Measurements from ENCODE around the gene ATF6. TPM values are rescaled to one million over a fixed set of nuclear protein-coding genes. Genes with fewer than 3 reads are reported as not detected.

ATF6 gene
- total RNA-seq, 1 experiment from 2014 or later = 20.9 TPM

DNA sequence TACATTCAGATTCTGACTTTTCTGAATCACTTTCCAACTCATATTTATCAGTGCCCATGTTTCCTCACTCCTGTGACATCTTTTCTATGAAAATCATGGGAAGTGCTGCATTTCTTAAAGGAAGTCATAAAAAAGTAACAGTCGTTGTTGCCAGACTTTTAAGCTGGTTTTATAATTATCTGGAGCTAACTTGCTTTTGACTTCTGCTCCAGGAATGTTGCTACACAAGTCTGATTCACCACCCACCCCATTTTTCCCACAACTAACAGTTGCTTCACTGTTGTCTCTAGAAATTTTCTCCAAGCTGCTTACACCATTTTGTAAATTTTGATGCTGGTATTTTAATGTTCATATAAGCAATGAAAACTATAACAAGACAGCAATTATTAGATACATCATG lies 32.6 kb upstream of the ATF6 start:
- no TSS peak for BruUV-seq (replicated peaks)
- ChIA-PET POLR2A (interaction anchor here (1.9 kb wide), 1 partner anchor 16 kb away, joined by 8 read pairs; the partner anchor contains the start of gene DUSP12), CTCF (no interaction called here), RAD21 (ENCODE audit: low non-redundant PET in 1 of 2, low total read pairs in 2 of 2, uncharacterized antibody in 2 of 2, unreplicated experiment in 2 of 2) (no interaction called here)
- Histone ChIP-seq H3K9me2 (ENCODE audit: insufficient read depth) (no peaks in the 10 kb centered on the region), H4K20me1 (ENCODE audit: insufficient read depth) (no peaks in the 10 kb centered on the region), H3K9ac (ENCODE audit: low read length) (peak overlapping the region; percentile 18; the same call in 1 of the 2 replicates), H3K4me2 (ENCODE audit: low read length) (peak overlapping the region; percentile 65), H2AFZ (ENCODE audit: low read depth, low read length, poor library complexity, severe bottlenecking) (peak overlapping the region; percentile 70), H3K27me3 (ENCODE audit: insufficient read depth, low read length) (no peaks in the 10 kb centered on the region), H3K9me3 (ENCODE audit: control insufficient read depth in 1 of 2, insufficient read depth in 1 of 2, low read depth in 1 of 2, low read length in 2 of 2) (no peaks in the 10 kb centered on the region), H3K36me3 (ENCODE audit: control insufficient read depth in 1 of 2, insufficient read depth in 2 of 2, low read length in 2 of 2) (no peaks in the 10 kb centered on the region), H3K4me1 (ENCODE audit: control insufficient read depth in 1 of 2, insufficient read depth in 2 of 2, low read length in 2 of 2) (peaks cover 16 to 71% of the 10 kb centered on the region in 2 experiments; a peak in 3 of 4 replicates), H3K27ac (ENCODE audit: low read depth, low read length) (no peak overlapping the region), H3K79me2 (ENCODE audit: insufficient read depth, low read length) (no peaks in the 10 kb centered on the region), H3K4me3 (replicated peaks in 1 of 2; ENCODE audit: low read depth in 1 of 2, low read length in 2 of 2) (0 out of 4 replicates have a peak overlapping the region, but pooled peaks of 1 of the 2 experiments have one; percentile 9)
- no peak for DNase-seq (ENCODE audit: low read depth, low spot score)
- no peak for ATAC-seq
- intact Hi-C loops (cut with micrococcal nuclease) = no loop called here
- TF ChIP-seq CEBPB (IDR thresholded peaks at IDR 0.05; ENCODE audit: low read depth) (peak; percentile 84), POLR2A (IDR thresholded peaks at IDR 0.05; ENCODE audit: borderline replicate concordance, extremely low read depth, insufficient read depth, insufficient read length) (no peak), TCF7L2 (IDR thresholded peaks at IDR 0.05; ENCODE audit: borderline replicate concordance, extremely low read depth, insufficient read depth, insufficient read length) (no peak), MAX (IDR thresholded peaks at IDR 0.05) (no peak), JUND (IDR thresholded peaks at IDR 0.05) (peak; percentile 65), CBX3 (IDR thresholded peaks at IDR 0.05; ENCODE audit: low read depth) (peak; percentile 66; the same call in 1 of the 2 replicates), EZH2 (IDR thresholded peaks at IDR 0.05) (no peak), SIN3A (IDR thresholded peaks at IDR 0.05; ENCODE audit: low read depth) (no peak), EGR1 (IDR thresholded peaks at IDR 0.05; ENCODE audit: low read depth) (no peak), ELF1 (IDR thresholded peaks at IDR 0.05; ENCODE audit: borderline replicate concordance, low read depth) (no peak), SP1 (IDR thresholded peaks at IDR 0.05; ENCODE audit: low read depth) (peak; percentile 74), REST (IDR thresholded peaks at IDR 0.05; ENCODE audit: low read depth) (no peak), POLR2AphosphoS5 (IDR thresholded peaks at IDR 0.05; ENCODE audit: low read depth, low read length) (peak; percentile 35; the same call in 1 of the 2 replicates), ZFX (IDR thresholded peaks at IDR 0.05) (no peak), YY1 (IDR thresholded peaks at IDR 0.05; ENCODE audit: extremely low read depth, insufficient replicate concordance, low read depth, low read length) (peak; percentile 61), SRF (IDR thresholded peaks at IDR 0.05; ENCODE audit: low read depth) (no peak), RAD21 (IDR thresholded peaks at IDR 0.05; ENCODE audit: low read depth) (0 out of 2 replicates have a peak, but pooled peaks have one; percentile 7), ZNF274 (IDR thresholded peaks at IDR 0.05; ENCODE audit: low read depth, low read length) (no peak), FOSL1 (IDR thresholded peaks at IDR 0.05; ENCODE audit: low read depth) (peak; percentile 74)
- TF ChIP-seq, protein P1, sequence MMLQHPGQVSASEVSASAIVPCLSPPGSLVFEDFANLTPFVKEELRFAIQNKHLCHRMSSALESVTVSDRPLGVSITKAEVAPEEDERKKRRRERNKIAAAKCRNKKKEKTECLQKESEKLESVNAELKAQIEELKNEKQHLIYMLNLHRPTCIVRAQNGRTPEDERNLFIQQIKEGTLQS (IDR thresholded peaks at IDR 0.05) = no peak
- TF ChIP-seq, protein P2, sequence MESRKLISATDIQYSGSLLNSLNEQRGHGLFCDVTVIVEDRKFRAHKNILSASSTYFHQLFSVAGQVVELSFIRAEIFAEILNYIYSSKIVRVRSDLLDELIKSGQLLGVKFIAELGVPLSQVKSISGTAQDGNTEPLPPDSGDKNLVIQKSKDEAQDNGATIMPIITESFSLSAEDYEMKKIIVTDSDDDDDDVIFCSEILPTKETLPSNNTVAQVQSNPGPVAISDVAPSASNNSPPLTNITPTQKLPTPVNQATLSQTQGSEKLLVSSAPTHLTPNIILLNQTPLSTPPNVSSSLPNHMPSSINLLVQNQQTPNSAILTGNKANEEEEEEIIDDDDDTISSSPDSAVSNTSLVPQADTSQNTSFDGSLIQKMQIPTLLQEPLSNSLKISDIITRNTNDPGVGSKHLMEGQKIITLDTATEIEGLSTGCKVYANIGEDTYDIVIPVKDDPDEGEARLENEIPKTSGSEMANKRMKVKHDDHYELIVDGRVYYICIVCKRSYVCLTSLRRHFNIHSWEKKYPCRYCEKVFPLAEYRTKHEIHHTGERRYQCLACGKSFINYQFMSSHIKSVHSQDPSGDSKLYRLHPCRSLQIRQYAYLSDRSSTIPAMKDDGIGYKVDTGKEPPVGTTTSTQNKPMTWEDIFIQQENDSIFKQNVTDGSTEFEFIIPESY (IDR thresholded peaks at IDR 0.05; ENCODE audit: extremely low read depth, insufficient replicate concordance, low read length) = no peak
- TF ChIP-seq, protein P3, sequence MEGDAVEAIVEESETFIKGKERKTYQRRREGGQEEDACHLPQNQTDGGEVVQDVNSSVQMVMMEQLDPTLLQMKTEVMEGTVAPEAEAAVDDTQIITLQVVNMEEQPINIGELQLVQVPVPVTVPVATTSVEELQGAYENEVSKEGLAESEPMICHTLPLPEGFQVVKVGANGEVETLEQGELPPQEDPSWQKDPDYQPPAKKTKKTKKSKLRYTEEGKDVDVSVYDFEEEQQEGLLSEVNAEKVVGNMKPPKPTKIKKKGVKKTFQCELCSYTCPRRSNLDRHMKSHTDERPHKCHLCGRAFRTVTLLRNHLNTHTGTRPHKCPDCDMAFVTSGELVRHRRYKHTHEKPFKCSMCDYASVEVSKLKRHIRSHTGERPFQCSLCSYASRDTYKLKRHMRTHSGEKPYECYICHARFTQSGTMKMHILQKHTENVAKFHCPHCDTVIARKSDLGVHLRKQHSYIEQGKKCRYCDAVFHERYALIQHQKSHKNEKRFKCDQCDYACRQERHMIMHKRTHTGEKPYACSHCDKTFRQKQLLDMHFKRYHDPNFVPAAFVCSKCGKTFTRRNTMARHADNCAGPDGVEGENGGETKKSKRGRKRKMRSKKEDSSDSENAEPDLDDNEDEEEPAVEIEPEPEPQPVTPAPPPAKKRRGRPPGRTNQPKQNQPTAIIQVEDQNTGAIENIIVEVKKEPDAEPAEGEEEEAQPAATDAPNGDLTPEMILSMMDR (IDR thresholded peaks at IDR 0.05 in 2 of 3, conservative IDR thresholded peaks at IDR 0.05 in 1 of 3; ENCODE audit: borderline replicate concordance in 1 of 3, insufficient read depth in 1 of 3, low read depth in 2 of 3, low read length in 2 of 3) = no peak

Measured in HCT116 (cell line).